Bone marrow (tissue), 2 donors: ENCODE measurements around the gene DDX39B.
"Not testable (repeated sequence)": the region's sequence is repeated elsewhere in the genome, so short reads cannot be mapped to it uniquely, and the experiment has no call there.

ENCODE experiments used
- DNase-seq, 2 donors: peaks; one replicate each; lab custom pipeline; 2025; lab: John Stamatoyannopoulos, UW

Gene DDX39B

DNA sequence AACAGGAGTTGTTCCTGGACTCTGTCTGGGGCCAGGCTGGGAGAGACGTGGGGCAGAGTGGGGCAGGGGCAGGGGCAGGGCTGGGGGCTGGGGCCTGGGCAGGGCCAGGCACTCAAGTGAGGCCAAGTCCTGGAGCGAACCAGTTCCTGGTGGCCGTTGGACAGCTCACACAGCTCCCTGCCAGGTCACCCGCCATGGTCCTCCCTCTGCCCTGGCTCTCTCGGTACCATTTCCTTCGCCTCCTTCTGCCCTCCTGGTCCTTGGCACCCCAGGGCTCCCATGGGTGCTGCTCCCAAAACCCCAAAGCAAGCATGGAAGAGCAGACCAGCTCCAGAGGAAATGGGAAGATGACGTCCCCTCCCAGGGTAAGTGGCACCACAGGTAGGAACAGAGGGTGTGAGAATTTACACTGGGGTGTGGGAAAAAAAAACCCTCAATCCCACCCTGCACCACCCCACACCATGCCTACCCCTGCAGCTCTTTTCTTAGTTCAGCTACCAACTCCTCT is 12.9 kb downstream of the DDX39B start, which contains the start of gene MCCD1:
MCCD1 (plus strand) TSS at position 142 of the 508 bp plus-strand sequence; CDS start at position 195, 53 bp downstream.
- DNase-seq = no peak

DNA sequence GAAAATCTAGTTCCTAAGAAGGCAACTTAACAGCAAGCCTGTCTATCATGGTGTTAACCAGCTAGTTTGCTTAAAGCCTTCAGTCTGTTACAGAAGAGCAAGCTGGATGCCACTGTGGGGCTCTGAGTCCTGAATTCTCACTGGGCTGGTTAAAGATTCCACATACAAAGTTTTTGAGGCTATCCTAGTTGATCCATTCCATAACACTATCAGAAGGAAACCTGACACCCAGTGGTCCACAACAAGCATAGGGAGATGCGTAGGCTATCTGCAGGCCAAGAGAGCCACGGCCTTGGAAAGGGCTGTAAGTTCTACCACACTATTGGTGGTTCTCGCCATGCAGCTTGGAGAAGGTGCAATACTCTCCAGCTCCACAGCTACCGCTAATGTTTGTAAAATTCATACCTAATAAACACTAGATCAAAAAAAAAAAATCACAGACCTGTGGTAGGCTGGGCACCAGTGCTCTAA is 13.5 kb downstream of the DDX39B start:
- DNase-seq = no peak

DNA sequence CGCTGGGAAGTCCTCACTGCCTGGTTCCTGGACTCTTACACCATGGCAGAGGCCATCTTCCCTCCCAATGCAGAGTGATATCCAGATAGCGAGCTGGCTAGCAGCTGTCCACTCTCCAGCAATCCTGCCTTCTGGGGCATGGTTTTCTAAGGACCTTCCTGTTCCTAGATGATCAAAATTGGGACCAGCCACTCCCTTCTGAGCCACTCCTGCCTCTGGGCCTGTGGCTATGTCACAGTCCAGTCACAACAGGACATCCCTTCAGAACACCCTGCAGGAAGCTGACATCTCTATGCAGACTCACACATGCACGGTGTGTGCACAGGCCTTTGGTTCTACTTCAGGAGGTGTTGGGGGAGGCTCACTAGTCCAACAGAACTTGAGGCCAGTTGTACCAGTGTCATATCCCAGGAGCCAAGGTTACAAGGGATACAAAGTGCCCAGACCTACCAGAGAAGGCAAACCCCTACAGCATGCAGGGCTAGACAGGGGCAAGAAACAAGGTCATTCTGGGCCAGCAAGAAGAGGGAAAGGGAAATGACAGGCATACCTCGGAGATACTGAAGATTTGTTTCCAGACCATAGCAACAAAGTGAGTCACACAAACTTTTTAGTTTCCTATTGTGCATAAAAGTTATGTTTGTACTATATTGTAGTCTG is 15.7 kb downstream of the DDX39B start:
- peak in 1 of 2 donors; percentile 4 for DNase-seq

DNA sequence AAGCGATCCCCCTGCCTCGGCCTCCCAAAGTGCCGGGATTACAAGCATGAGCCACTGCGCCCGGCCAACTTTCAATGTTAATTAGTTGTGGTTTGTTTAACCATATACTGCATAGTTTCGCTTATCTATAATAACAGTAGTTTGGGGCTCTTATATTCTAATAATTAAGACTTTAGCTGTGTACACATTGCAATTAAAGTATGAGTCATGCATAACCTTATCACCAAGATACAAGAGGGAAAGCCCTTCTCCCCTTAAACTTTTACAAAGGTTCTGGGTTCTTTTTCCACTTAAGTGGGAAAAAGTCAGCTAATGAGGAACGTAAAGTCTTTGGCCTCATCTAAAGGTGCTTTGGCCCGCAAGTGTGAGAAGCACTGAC is 16.3 kb downstream of the DDX39B start:
- no peak for DNase-seq

- DNase-seq = no peak
Measured at GRCh38 chr6:31521835-31522234, 20.0 kb downstream of the DDX39B start.

DNA sequence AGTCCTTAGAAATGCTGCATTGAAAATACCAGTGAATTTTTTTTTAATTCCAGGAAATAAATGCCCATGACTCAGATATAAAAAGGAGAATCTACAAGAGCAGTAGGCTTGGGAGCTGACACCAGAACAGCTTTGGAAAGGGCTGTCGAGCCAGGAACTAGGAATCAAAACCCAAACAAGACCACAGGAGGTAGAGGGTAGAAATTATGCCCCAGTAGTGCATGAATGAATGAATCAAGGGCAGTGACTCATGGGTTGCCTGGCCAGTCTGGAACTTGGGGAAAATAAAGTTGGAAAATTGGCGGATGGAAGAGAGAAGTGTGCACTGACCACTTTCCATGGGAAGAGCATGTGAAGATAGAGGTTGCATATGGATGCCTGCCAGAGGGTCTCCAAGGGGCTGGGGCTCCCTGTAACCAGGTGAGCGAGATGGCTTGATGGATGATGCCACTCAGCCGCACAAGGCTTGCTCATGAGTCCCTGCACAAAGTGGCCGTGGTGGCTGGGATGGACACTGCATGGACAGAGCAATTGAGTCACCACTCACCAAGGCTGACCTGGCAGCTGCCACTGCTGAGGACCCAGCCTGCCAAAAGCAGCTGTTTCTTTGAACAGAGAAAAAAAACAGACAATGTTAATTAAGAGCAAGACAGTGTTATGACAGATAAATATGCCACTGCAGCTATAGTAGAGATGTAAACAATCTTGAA is 28.2 kb downstream of the DDX39B start:
- no peak for DNase-seq

GRCh38 chr6:31510007-31510406 is 31.8 kb downstream of the DDX39B start:
- no peak for DNase-seq

DNA sequence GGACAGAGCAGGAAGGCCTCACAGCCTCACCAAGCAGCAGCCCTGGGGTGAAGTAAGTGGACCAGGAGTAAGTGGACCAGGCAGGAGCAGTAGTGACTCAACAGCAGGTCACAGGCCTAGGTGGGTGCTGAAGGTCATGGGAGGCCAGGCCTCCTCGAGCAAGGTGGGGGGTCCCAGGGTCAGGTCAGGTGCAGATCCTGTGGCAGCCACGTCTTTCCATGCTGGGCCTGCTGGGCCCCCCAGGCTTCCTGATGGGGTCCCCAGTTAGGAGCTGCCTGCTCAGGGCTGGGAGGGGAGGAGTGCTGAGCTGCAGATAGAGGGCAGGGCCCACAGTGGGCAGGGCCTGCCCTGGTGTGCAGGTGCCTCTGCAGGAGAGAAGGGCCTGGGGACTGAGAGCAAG is 32.8 kb downstream of the DDX39B start:
- DNase-seq = not testable (repeated sequence)

GRCh38 chr6:31502586-31502985 is 39.2 kb downstream of the DDX39B start:
- DNase-seq = peak in 1 of 2 donors; percentile 3

DNA sequence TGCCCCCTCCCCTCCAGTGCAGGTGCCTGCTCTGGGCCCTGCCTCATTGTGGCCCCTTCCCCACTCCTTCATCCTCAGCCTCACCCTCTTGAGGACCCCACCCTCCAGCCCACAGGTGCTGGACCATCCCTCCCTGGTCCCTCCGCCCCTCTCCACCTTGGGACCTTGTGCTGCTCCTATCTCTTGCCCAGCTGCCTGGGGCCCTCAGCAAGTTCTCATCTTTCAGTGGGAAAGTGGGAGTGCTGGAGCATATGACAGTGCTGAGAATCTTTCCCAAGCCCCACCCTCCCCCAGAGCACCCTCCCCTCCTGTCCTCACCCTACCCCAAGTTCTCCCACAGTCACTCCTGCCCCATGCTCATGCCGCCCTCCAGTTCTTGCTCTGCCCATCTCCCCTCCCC is 42.2 kb downstream of the DDX39B start:
- not testable (repeated sequence) for DNase-seq

GRCh38 chr6:31498748-31499147 is 43.1 kb downstream of the DDX39B start:
- DNase-seq = no peak

- peak; percentile 35 to 66 for DNase-seq
Measured at GRCh38 chr6:31497531-31498476, 44.0 kb downstream of the DDX39B start, which contains the start of gene MICB. TSS of gene MICB (plus strand) at chr6:31498145. CDS start at chr6:31498194, 49 bp downstream.

GRCh38 chr6:31496826-31497225 is 45.0 kb downstream of the DDX39B start:
- DNase-seq = not testable (repeated sequence)

- no peak for DNase-seq
Measured at GRCh38 chr6:31495580-31495979, 46.2 kb downstream of the DDX39B start.

DNA sequence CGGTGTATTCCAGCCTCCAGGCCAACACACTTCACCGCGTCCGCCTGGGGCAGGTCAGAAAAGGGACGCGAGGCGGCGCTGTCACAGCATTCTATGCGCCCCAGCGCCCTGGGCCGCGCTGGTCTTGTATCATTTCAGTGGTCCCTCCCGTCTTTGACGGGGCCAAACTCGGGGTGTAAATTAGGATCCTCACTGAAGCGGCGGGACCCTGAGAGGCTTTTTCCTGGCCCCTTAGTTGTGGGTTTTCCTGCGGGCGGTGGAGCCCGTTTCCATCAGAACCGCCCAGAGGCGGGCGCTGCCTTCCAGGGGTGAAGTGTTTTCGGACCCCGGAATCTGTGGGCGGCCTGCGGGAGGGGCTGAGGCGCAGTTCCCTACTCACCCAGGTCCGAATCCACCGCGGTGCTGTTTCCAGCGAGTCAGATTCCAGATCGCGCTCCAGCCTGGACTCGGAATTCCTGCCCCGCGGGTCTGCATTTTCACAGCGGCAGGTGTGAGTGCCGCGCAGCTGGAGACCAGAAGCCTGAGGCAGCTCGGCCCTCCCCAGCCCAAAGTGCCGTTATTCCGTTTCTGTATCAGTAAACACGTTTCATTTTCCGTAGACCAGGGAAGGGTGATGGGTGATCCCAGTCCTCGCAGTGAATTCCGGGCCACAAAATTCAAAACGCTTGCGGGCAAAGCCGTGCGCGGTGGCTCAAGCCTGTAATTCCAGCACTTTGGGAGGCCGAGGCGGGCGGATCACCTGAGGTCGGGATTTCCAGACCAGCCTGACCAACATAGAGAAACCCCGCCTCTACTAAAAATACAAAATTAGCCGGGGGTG is 47.7 kb downstream of the DDX39B start:
- peak; percentile 56 to 80 for DNase-seq

DNA sequence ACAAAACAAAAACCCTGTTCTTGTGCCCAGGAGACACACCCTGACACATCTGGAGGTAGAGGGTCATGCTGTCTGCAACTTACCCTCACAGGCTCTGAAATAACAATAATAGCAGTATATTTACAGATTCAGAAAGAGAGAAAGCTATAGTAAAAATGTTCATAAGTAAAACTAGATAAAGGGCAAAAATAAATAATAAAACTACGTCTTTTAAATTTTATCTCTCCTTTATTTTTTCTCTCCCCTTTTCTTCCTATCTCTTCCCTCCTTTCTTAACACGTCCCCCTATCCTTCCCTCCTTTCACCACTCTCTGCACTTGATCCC is 48.3 kb downstream of the DDX39B start:
- not testable (repeated sequence) for DNase-seq

GRCh38 chr6:31490115-31490873 is 51.5 kb downstream of the DDX39B start:
- DNase-seq = no peak

DNA sequence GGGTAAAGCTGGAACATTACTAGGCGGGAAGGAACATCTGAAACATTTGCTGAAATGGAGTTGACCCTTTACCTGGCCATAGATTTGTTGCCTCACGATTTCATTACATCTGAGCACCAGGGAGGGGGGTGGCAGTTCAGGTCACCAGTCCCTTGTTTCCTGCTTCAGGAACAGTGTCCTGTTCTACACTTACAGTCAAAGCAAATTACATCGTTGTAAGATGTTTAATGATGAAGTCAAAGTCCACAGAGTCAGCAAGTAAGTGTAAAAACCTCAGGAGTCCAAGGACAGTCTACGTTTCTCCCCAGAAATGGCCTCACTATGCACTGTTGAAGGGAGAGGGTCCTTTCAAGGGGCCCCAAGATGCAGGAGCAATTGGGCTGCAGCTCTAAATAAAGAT is 52.7 kb downstream of the DDX39B start:
- no peak for DNase-seq

DNA sequence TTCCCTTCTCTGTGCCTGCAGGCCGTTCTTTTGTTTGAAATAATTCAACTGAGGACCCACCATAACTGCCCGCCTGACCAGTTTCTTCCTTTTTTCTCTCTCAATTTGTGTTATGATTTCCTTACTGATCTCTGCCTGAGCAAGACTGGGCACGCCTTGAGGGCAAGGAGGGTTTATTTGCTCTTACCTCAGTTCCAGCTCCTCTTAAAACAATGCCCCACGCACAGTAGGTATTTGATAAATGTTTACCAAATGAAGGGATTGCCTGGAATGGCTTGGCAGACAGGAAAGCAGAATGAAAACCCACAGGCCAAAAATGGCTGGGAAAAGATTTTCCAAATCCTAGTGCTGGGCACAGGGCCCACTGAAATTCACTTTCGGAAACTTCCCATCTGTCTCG is 54.1 kb downstream of the DDX39B start:
- not testable (repeated sequence) for DNase-seq

GRCh38 chr6:31486065-31486837 is 55.6 kb downstream of the DDX39B start:
- DNase-seq = not testable (repeated sequence)
